AG09309 (cell line): Measurements from ENCODE around the gene CHCHD6.

Source experiments
- DNase-seq: peaks from one replicate; pipeline ENCODE4 v3.0.0-alpha.2; 2010; ENCODE audit warnings: low read depth
- H3K4me3 ChIP-seq: 2 replicates; pipeline ENCODE4 v1.5.1; 2011; ENCODE audit warnings: mild to moderate bottlenecking, low read depth, low read length, moderate library complexity; ENCODE audit not compliant: control insufficient read depth
- TF ChIP-seq, protein P1 (sequence below): IDR thresholded peaks from 2 replicates; pipeline ENCODE4 v1.5.1; 2011; ENCODE audit warnings: mild to moderate bottlenecking, low read depth, low read length, inconsistent platforms; ENCODE audit not compliant: insufficient read depth, control insufficient read depth; ENCODE audit errors: missing control alignments

Gene CHCHD6

DNA sequence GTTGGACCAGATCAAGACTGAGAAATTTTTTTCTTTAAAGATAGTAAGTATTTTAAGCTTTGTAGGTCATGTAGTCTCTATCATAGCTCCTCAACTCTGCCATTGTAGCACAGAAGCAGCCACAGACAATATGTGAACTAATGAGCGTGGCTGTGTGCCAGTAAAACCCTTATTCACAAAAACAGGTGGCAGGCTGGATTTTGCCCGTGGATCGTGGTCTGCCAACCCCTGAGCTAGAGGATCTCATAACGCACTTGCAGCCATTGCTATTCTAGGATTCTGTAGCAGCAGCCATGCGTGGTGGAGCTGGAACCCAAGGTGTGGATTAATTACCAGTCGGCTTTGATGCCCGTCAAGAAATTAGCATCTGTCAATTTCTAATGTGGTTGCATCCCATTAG, 210.2 kb downstream of the CHCHD6 start:
- TF ChIP-seq, protein P1, sequence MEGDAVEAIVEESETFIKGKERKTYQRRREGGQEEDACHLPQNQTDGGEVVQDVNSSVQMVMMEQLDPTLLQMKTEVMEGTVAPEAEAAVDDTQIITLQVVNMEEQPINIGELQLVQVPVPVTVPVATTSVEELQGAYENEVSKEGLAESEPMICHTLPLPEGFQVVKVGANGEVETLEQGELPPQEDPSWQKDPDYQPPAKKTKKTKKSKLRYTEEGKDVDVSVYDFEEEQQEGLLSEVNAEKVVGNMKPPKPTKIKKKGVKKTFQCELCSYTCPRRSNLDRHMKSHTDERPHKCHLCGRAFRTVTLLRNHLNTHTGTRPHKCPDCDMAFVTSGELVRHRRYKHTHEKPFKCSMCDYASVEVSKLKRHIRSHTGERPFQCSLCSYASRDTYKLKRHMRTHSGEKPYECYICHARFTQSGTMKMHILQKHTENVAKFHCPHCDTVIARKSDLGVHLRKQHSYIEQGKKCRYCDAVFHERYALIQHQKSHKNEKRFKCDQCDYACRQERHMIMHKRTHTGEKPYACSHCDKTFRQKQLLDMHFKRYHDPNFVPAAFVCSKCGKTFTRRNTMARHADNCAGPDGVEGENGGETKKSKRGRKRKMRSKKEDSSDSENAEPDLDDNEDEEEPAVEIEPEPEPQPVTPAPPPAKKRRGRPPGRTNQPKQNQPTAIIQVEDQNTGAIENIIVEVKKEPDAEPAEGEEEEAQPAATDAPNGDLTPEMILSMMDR, result no peak
- no peak overlapping the region for H3K4me3 ChIP-seq
- DNase-seq, result no peak

DNA sequence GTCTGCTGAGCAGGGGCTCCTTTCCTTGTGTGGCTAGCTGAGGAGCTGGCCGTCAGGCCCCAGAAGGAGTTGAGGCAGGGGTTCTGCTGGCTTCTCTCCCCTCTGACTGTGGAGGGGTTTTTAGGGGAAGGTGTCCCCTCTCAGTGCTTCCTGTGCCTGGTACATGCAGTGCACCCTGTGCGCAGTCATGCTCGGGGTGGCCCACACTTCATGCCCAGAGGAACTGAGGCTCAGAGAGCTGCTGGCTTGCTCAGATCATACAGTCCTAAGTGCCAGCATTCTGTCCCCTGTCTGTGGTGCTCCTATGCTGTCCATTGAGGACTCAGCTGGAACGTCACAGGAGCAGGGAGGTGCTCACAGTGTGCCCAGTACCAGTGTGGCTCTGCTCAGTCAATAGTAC, 211.0 kb downstream of the CHCHD6 start:
- TF ChIP-seq, protein P1, result no peak

DNA sequence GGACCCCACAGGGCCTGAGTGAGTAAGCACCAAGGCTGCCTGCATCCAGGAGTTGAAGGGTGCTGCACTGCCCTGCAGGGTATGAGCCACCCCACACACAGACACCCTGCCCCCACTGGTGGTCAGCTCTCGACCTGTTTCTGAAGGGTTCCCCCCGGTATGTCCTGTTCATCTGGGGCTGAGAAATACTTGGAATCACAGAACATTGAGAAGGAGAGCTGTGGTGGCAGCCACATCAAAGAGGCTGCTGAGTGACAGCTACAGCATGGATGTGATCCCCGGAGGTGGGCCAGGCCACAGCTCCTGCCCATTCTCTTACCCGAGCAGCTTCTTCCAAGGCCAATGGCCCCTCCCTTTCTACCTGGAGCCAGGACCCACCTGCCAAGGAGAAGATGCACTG, 212.5 kb downstream of the CHCHD6 start:
- no peak overlapping the region for H3K4me3 ChIP-seq
- no peak for DNase-seq
- TF ChIP-seq, protein P1, result no peak

More for the DNA sequence above, 211.0 kb downstream of the CHCHD6 start:
- no peak for DNase-seq
- H3K4me3 ChIP-seq, result no peak overlapping the region

DNA sequence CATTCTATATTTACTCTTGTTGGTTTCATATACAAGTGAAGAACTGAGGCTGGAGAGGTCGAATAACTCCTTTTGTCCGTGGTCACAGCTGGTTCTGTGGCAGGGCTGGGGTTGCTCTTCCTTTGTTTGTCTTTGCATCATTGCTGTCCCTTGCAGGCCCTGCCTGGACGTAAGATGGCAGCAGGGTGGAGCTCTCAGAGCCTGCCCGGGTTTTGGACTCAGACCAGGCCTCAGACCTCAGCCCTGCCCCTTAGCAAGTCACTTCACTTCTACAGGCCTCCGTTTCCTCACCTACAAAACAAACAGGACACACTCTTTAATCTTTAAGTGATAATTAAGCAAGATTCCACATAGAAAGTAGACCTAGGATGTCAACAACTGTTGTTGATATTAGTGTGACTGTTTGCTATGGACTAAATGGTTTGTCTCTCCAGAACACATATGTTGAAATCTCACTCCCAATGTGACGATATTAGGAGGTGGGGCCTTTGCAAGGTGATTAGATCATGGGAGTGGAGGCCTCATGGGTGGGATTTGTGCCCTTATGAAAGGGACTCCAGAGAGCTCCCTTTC, 213.3 kb downstream of the CHCHD6 start:
- no peak overlapping the region for H3K4me3 ChIP-seq
- DNase-seq, result no peak
- TF ChIP-seq, protein P1, result no peak

DNA sequence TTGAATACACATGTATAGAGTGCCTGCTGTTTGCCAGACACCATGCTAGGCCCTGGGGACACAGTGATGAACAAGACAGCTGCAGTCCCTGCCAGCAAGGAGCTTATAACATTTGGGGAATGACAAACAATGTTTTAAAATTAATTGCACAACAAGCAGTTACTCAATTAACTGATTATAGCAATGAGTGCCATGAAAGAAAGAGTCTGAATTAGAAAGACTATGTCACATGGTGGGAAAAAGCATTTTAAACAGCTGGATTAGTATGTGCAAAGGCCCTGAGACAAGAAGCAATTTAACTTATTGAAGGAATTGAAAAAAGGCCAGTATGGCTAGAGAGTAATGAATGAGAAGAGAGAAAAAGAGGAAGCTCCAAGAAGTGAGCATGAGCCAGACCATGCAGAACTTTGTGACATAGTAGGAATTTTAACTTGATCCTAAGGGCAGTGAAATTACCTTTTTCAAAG, 214.3 kb downstream of the CHCHD6 start:
- TF ChIP-seq, protein P1, result no peak
- H3K4me3 ChIP-seq, result no peak overlapping the region
- DNase-seq, result no peak

DNA sequence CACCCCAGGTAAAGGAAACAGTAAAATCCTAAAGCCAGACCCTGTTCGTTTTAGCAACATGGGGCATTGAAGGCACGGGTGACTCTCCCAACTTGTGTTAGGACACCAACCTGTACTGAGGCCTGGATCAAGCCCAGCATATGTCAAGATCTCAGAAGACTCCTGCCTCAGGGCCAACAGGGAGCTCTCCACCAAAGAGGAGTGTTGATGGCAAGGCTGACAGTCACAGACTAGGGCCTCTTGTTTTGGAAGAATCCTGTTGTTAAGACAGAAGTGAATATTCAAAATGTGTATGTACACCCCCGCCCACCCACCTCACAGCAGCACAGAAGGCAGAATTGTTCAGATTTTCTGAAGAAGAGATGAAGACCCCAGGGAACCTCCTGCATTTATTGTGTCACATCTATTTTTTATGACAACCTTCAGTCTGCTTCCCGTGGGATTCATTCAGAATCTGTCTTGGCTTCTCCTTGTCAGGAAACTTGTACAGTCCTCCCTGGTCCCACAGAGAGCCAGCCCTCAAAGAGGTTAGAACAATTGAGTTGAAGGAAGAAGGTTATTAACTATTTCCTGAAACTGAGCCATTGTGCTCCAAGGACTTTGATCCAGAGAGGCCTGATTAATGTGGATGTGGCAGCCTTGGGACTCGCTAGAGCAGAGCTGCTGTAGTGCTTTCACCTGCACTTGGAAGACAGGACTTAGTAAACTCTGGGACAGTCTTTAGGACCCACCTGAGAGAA, 217.2 kb downstream of the CHCHD6 start:
- no peak overlapping the region for H3K4me3 ChIP-seq
- DNase-seq, result no peak
- TF ChIP-seq, protein P1, result no peak
